Ectodermal cell (in vitro differentiated cells): Measurements from ENCODE around the gene VEZT. TPM values are rescaled to one million over a fixed set of nuclear protein-coding genes. Genes with fewer than 3 reads are reported as not detected.

Source experiments
- H3K27ac ChIP-seq: 2 replicates; pipeline ENCODE4 v1.7.0; 2013; ENCODE audit warnings: mild to moderate bottlenecking, low read depth, low read length; ENCODE audit not compliant: insufficient read depth, poor library complexity, severe bottlenecking
- H3K27me3 ChIP-seq: 2 replicates; pipeline ENCODE4 v1.7.0; 2013; ENCODE audit warnings: mild to moderate bottlenecking, low read length; ENCODE audit not compliant: insufficient read depth, control insufficient read depth, poor library complexity, severe bottlenecking
- H3K36me3 ChIP-seq: one replicate; pipeline ENCODE4 v1.7.0; 2013; ENCODE audit warnings: low read length; ENCODE audit not compliant: control insufficient read depth, insufficient read depth
- H3K4me1 ChIP-seq: one replicate; pipeline ENCODE4 v1.7.0; 2013; ENCODE audit warnings: low read length; ENCODE audit not compliant: control insufficient read depth, insufficient read depth
- H3K4me3 ChIP-seq: 2 replicates; pipeline ENCODE4 v1.7.0; 2013; ENCODE audit warnings: low read depth, low read length, control low read depth; ENCODE audit not compliant: insufficient read depth
- H3K9me3 ChIP-seq: 2 replicates; pipeline ENCODE4 v1.7.0; 2013; ENCODE audit warnings: mild to moderate bottlenecking, low read length, moderate library complexity; ENCODE audit not compliant: control insufficient read depth
- WGBS, 2 experiments: methylation state at CpG; one replicate each; pipeline ENCODE4 v1.1.7; 2013; ENCODE audit warnings: missing lambda C conversion rate in 2 of 2; 5-methylcytosine and 5-hydroxymethylcytosine counted together
- polyA plus RNA-seq, 4 experiments: library from polyadenylated mRNA; stranded (reverse); fragments of 50-300 nt; gene quantifications; one replicate each; pipeline ENCODE4 v1.2.3, GENCODE V29; 2013

VEZT gene
- 87.8 TPM for polyA plus RNA-seq (2013, experiment 1 of 4)
- polyA plus RNA-seq (2013, experiment 2 of 4) = 94.2 TPM
- polyA plus RNA-seq (2013, experiment 3 of 4) = 74.1 TPM
- polyA plus RNA-seq (2013, experiment 4 of 4) = 79.4 TPM

- no peaks in the 10 kb centered on the region for H3K27me3 ChIP-seq
- no peaks in the 10 kb centered on the region for H3K4me1 ChIP-seq
- WGBS, 2 experiments = 0 to 1% methylated on average over 75 of the region's 75 CpGs
- peak within 1 kb of the TSS; percentile 63 for H3K4me3 ChIP-seq
- H3K36me3 ChIP-seq = no peaks in the 10 kb centered on the region
- H3K27ac ChIP-seq = peak within 1 kb of the TSS; percentile 99
- no peaks in the 10 kb centered on the region for H3K9me3 ChIP-seq
These were observed at the start of gene VEZT, which contains the start of gene FGD6 for GRCh38 chr12:95217377-95218149. TSS of gene VEZT (plus strand) at chr12:95217807. CDS start at chr12:95217851, 44 bp downstream. TSS of gene FGD6 (minus strand) at chr12:95217467. CDS start at chr12:95217240, 227 bp downstream.

- Histone ChIP-seq H3K27me3 (no peaks in the 10 kb centered on the region), H3K27ac (no peak overlapping the region), H3K4me3 (no peak overlapping the region), H3K9me3 (no peaks in the 10 kb centered on the region), H3K36me3 (no peaks in the 10 kb centered on the region), H3K4me1 (no peaks in the 10 kb centered on the region)
- WGBS, 2 experiments = 61 to 73% methylated on average over 2 of the region's 2 CpGs
These were observed 48.9 kb upstream of the VEZT start for GRCh38 chr12:95168746-95169145.

- no peaks in the 10 kb centered on the region for H3K4me1 ChIP-seq
- no peaks in the 10 kb centered on the region for H3K27me3 ChIP-seq
- peak overlapping the region; percentile 2 for H3K27ac ChIP-seq
- no peak overlapping the region for H3K4me3 ChIP-seq
- H3K9me3 ChIP-seq = no peaks in the 10 kb centered on the region
- H3K36me3 ChIP-seq = no peaks in the 10 kb centered on the region
- WGBS, 2 experiments = 93% methylated on average over 4 of the region's 4 CpGs
These were observed 48.2 kb upstream of the VEZT start for GRCh38 chr12:95169368-95169767.

GRCh38 chr12:95173392-95174251 is 44.0 kb upstream of the VEZT start:
- H3K36me3 ChIP-seq = no peaks in the 10 kb centered on the region
- WGBS, 2 experiments = 78 to 84% methylated on average over 8 of the region's 8 CpGs
- H3K4me1 ChIP-seq = no peaks in the 10 kb centered on the region
- H3K9me3 ChIP-seq = no peaks in the 10 kb centered on the region
- H3K4me3 ChIP-seq = no peak overlapping the region
- H3K27me3 ChIP-seq = no peaks in the 10 kb centered on the region
- H3K27ac ChIP-seq = no peak overlapping the region

GRCh38 chr12:95177201-95177768 is 40.3 kb upstream of the VEZT start:
- Histone ChIP-seq H3K9me3 (no peaks in the 10 kb centered on the region), H3K4me1 (no peaks in the 10 kb centered on the region), H3K36me3 (no peaks in the 10 kb centered on the region), H3K4me3 (no peak overlapping the region), H3K27ac (no peak overlapping the region), H3K27me3 (no peaks in the 10 kb centered on the region)
- 81% methylated on average over 2 of the region's 2 CpGs; no CpG with 5 or more reads in 1 of the 2 experiments for WGBS, 2 experiments

- H3K27me3 ChIP-seq = no peaks in the 10 kb centered on the region
- no peak overlapping the region for H3K4me3 ChIP-seq
- no peak overlapping the region for H3K27ac ChIP-seq
- WGBS, 2 experiments = 62 to 63% methylated on average over 3 of the region's 4 CpGs
- H3K36me3 ChIP-seq = no peaks in the 10 kb centered on the region
- no peaks in the 10 kb centered on the region for H3K9me3 ChIP-seq
- H3K4me1 ChIP-seq = no peaks in the 10 kb centered on the region
These were observed 39.5 kb upstream of the VEZT start for GRCh38 chr12:95178136-95178535.

- no peaks in the 10 kb centered on the region for H3K9me3 ChIP-seq
- no peak overlapping the region for H3K27ac ChIP-seq
- no peaks in the 10 kb centered on the region for H3K4me1 ChIP-seq
- H3K27me3 ChIP-seq = no peaks in the 10 kb centered on the region
- 70 to 73% methylated on average over 5 of the region's 5 CpGs for WGBS, 2 experiments
- H3K4me3 ChIP-seq = no peak overlapping the region
- no peaks in the 10 kb centered on the region for H3K36me3 ChIP-seq
These were observed 38.6 kb upstream of the VEZT start for GRCh38 chr12:95179011-95179410.

- Histone ChIP-seq H3K27ac (no peak overlapping the region), H3K27me3 (no peaks in the 10 kb centered on the region), H3K4me1 (no peaks in the 10 kb centered on the region), H3K9me3 (no peaks in the 10 kb centered on the region), H3K4me3 (no peak overlapping the region), H3K36me3 (no peaks in the 10 kb centered on the region)
- WGBS, 2 experiments = 98 to 99% methylated on average over 2 of the region's 2 CpGs
These were observed 36.5 kb upstream of the VEZT start for GRCh38 chr12:95181103-95181502.

GRCh38 chr12:95182868-95183415 is 34.7 kb upstream of the VEZT start:
- Histone ChIP-seq H3K9me3 (no peaks in the 10 kb centered on the region), H3K4me3 (no peak overlapping the region), H3K4me1 (peaks cover 1% of the 10 kb centered on the region), H3K36me3 (no peaks in the 10 kb centered on the region), H3K27ac (no peak overlapping the region), H3K27me3 (no peaks in the 10 kb centered on the region)
- WGBS, 2 experiments = 77 to 78% methylated on average over 5 of the region's 5 CpGs
